A549 (cell line): Measurements from ENCODE around the gene TNFRSF19.

ENCODE experiments used
- BHLHE40 ChIP-seq: IDR thresholded peaks from 2 replicates; pipeline ENCODE4 v1.6.1; 2012; ENCODE audit warnings: low read depth, low read length, inconsistent platforms
- CHD2 ChIP-seq: fragments of 150-350 bp; IDR thresholded peaks from 2 replicates; pipeline ENCODE4 v1.6.1; 2014; ENCODE audit warnings: low read length; ENCODE audit not compliant: partially characterized antibody
- CTCF ChIP-seq: fragments of >200 bp; sonication (Bioruptor Twin); formaldehyde crosslinking; IDR thresholded peaks from 3 replicates; pipeline ENCODE4 v1.5.1; 2016
- PHF8 ChIP-seq: fragments of 200-600 bp; sonication (generic); IDR thresholded peaks from 2 replicates; pipeline ENCODE4 v1.6.1; 2016; ENCODE audit warnings: low read depth, mild to moderate bottlenecking, antibody characterized with exemption, moderate library complexity, borderline replicate concordance
- USF2 ChIP-seq: fragments of 450-650 bp; IDR thresholded peaks from 2 replicates; pipeline ENCODE4 v1.6.1; 2014; ENCODE audit warnings: antibody characterized with exemption

- TF ChIP-seq CHD2 (no peak), CTCF (no peak), USF2 (no peak), PHF8 (no peak), BHLHE40 (no peak)
Observed at GRCh38 chr13:23645851-23646250, 75.6 kb downstream of the TNFRSF19 start.
